ENCODE measurements around the gene CWC27.

DNA sequence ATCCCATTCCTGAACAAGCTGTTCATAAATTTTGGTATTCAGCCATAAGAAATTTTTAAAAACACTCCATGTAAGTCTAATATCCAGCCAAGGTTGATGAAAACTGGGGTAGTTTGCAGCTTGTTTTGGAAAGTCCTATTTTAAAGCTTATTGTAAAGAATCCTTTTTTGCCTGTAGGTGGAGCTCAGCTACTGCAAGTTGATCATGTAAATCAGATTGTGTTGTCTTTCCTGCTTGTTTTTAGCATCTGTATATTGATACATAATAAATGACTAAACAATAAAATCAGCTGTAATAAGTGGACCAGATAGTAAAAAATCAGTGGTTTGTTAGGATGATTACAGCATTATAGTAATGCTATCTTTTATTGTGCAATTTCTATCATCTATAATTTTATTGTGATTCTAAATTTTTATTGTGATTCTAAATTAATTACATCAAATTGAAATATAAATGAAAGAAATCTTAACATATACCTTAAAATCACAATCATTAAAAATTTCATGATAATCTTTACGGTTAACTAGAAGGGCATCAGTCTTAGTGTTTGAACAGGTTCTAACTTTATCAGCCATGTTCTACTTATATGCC, 42.4 kb downstream of the CWC27 start:
- TF ChIP-seq, protein P1, sequence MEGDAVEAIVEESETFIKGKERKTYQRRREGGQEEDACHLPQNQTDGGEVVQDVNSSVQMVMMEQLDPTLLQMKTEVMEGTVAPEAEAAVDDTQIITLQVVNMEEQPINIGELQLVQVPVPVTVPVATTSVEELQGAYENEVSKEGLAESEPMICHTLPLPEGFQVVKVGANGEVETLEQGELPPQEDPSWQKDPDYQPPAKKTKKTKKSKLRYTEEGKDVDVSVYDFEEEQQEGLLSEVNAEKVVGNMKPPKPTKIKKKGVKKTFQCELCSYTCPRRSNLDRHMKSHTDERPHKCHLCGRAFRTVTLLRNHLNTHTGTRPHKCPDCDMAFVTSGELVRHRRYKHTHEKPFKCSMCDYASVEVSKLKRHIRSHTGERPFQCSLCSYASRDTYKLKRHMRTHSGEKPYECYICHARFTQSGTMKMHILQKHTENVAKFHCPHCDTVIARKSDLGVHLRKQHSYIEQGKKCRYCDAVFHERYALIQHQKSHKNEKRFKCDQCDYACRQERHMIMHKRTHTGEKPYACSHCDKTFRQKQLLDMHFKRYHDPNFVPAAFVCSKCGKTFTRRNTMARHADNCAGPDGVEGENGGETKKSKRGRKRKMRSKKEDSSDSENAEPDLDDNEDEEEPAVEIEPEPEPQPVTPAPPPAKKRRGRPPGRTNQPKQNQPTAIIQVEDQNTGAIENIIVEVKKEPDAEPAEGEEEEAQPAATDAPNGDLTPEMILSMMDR (IDR thresholded peaks at IDR 0.05; ENCODE audit: low read length), result peak; percentile 78
- no peak for TF ChIP-seq EZH2 (IDR thresholded peaks at IDR 0.05; ENCODE audit: borderline replicate concordance, low read length)
